ENCODE data around the gene ATXN2L. TPM values are rescaled to one million over a fixed set of nuclear protein-coding genes. Genes with fewer than 3 reads are reported as not detected.
"Not testable (repeated sequence)": the region's sequence is repeated elsewhere in the genome, so short reads cannot be mapped to it uniquely, and the experiment has no call there.

Gene ATXN2L
- polyA plus RNA-seq, 4 donors: 92.5 to 130 (median 105) TPM

DNA sequence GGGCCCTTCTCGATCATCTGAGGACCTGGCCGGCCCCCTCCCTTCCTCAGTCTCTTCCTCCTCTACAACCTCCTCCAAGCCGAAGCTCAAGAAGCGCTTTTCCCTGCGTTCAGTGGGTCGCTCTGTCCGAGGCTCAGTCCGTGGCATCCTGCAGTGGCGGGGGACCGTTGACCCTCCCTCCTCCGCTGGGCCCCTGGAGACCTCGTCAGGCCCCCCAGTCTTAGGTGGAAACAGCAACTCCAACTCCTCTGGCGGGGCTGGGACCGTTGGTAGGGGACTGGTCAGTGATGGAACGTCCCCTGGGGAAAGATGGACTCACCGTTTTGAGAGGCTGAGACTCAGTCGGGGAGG, 43.6 kb downstream of the ATXN2L start:
- DNase-seq (ENCODE audit: low read depth in 4 of 4, low spot score in 3 of 4): no peak

DNA sequence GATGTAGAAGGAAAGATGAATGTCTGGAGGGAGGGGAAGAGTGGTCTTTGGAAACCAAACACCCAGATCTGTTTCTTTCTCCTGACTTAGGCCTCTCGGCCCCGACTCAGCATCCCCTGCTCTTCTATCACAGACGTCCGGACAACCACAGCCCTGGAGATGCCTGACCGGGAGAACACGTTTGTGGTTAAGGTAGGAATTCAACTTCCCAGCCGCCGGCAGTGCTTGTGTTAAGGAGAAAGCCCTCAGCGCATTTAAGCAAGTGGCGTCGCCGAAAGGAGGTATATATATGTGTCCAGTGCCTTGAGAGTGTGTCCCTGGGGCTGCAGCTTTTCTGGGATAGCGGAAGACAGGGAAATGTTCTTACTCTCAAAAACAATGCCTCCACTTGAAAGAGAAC, 44.4 kb downstream of the ATXN2L start:
- DNase-seq (ENCODE audit: low read depth in 4 of 4, low spot score in 3 of 4): no peak

DNA sequence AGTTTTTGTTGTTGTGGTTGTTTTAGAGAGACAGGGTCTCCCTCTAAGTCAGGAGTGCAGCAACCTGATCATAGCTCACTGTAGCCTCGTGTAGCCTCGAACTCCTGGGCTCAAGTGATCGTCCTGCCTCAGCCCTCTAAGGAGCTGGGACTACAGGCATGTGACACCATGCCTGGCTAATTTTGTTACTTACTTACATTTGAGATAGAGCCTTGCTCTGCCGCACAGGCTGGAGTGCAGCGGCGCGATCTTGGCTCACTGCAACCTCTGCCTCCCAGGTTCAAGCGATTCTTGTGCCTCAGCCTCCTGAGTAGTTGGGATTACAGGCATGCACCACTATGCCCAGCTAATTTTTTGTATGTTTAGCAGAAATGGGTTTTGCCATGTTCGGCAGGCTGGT, 44.8 kb downstream of the ATXN2L start:
- DNase-seq (ENCODE audit: low read depth in 4 of 4, low spot score in 3 of 4): not testable (repeated sequence)

DNA sequence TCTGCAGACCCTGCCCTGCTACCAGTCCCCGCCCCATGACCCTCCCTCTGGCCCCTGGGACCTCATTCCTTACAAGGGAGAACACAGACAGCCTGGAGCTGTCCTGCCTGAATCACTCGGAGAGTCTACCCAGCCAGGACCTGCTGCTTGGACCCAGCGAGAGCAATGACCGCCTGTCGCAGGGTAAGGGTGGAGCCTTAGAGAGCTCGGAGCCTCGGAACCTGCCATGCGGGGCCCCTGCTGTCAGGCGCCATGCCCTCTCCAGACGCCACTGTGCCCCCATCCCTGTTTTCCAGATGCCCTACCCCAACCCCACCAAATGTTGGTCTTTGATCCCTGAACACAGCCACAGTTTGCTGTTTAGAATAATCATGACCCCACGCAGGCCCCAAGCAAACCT, 46.4 kb downstream of the ATXN2L start:
- DNase-seq (ENCODE audit: low read depth in 4 of 4, low spot score in 3 of 4): no peak

DNA sequence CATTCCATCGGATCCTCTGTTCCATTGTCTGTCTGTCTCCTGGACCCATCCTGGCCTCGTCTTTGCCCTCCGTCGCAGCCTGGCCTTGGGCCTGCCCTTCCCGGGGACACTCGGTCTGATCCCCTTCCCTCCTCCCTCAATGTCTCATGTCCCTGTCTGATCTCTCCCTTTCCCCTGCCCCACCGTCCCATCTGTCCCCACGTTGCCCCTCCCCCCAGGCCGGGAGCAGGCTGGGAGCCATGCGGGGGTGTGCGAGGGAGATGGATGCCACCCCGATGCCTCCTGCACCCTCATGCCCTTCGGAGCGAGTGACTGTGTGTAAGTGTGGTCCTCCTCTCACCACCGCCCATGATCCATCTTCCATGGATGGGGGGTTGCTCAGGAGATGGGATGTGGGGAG, 50.2 kb downstream of the ATXN2L start:
- DNase-seq (ENCODE audit: low read depth in 4 of 4, low spot score in 3 of 4): no peak

DNA sequence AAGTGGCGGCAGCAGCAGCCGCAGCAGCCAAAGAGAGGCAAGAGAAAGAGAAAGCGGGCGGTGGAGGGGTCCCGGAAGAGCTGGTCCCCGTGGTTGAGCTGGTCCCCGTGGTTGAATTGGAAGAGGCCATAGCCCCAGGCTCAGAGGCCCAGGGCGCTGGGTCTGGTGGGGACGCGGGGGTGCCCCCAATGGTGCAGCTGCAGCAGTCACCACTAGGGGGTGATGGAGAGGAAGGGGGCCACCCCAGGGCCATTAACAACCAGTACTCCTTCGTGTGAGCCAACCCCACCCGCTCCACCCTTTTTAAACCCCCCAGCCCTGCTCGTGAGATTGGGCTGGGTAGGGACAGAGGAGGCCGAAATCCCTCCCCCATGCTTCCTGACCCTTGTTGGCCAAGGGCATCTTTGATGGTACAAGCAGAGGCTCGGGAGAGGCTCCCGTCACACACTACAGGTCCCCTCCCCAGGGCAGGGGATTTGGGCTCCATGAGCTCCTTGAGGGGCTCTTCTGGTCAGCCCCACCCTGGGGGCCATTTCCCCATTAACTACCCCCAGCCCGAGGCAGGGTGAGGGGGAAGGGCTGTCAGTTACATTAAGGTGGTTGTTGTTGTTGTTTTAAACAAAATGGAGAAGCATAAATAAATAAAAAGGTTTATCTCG, 50.9 kb downstream of the ATXN2L start:
- DNase-seq (ENCODE audit: low read depth in 4 of 4, low spot score in 3 of 4): no peak

DNA sequence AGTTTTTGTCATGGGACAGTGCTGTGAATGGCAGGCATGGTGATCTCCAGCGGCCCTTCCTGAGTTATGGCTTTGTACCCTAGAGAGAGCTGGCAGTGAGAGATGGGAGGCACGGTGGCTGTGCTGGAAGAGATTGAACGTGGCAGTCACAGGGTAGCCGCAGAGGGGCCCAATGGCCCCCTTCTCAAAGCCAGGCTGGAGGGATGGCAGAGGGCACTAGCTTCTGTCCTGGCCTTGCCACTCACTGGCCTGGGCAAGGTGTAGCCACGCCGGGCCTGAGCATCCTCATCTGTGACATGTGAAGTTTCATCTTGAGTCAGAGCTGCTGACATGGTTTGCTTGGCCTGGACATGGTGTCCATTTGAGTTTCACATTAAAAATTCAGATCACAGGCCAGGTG, 51.6 kb downstream of the ATXN2L start:
- no peak for DNase-seq (ENCODE audit: low read depth in 4 of 4, low spot score in 3 of 4)

DNA sequence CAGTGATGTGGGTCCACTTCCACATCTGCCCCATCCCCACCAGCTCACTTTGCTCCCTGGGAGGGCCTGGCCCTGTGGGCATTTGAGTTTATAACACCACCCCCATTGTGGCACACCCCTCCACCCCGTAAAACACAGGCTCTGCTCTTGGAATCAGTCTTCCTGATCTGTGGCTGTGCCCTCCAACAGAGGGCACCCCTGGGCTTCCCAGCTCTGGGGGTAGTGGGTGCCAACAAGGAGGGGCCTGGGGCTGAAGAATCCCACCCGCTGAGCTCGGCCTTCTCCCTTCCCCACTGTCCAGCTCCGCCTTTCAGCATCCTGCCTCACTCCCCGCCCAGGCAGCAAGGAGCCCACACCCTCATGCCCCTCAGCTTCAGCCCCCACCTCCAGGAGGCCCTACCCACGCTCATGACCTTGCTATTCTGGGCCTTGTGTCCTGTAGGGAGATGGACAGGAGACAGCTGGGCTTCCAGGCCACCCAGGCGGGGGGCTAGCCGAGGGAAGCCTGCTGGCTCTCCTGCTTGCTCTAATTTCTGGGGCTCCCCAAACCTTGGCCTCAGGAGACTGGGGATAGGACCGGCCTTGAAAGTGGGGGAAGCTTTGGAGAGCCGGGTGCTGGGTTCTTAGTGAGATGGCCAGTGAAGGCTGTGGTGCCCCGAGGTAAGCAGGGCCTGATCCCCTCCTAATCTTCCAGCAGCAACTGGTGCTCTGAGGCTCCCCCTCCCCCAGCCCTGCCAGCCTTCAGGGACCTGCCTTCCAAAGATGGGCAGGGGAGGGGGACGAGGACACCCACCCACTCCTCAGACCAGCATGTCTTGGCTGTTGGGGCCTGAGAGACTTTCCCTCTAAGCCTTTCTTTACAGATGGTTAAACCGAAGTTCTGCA, 52.6 kb downstream of the ATXN2L start:
- DNase-seq (ENCODE audit: low read depth in 4 of 4, low spot score in 3 of 4): no peak

DNA sequence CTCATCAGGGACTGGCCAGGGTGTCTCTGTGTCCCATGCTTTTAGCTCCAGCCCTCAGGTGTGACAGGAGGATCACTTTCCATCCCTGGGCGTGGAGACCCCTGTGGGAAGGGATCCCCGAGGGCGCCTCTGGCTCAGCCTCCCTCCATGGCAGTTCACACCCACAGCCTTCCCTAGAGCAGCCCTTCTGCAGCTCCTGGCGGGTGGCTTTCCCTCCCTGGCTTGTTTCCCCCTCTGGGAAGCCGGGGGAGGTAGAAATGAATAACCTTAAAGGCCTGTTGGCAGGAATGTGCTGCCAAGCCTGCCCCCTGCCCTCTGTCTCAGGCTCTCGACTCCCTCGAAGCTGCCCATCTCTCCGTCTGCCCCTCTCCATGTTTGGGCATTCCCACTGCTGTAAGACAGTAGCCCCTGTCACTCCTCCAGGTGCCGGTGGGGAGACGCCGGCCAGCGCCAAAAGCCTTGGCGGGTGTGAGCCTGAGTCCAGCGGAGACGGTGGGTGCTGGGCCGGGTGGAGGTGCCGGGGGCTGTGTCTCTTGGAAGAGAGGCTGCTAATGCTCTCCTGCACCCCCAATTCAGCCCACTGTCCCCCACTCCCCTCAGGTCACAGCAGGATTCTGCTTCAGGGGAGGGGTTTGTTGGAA, 53.3 kb downstream of the ATXN2L start:
- DNase-seq (ENCODE audit: low read depth in 4 of 4, low spot score in 3 of 4): no peak

DNA sequence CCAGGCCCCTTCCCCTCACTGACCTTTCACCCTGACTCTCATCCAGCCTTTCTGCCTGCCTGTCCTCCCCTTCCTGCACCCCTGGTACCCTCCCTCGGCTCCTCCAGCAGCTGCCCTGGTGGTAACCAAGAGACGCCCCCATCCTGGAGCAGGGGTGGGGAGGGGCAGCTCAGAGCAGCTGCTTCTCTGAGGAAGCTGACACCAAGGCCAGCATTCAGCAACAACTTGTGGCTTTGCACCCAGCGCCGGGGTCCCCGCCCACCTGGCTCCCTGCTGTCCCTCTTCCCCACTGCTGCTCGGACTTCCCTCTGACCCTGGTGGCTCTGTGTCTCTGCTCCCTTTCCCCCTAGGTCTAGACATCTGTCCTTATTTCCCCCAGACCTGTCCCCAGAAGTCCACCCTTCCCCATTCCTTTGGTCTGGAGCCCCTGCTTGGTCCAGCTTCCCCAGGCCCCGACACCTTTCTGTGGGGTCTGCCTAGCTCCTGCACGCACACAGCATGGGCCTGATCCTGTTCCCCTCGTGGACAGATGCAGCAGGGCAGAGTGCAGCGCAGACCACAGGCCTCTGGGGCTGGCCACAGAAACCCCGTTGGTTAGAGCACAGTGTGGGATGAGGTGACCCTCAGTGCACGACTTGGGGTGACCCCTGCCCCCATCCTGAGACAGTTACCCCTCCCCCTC, 54.3 kb downstream of the ATXN2L start:
- no peak for DNase-seq (ENCODE audit: low read depth in 4 of 4, low spot score in 3 of 4)

DNA sequence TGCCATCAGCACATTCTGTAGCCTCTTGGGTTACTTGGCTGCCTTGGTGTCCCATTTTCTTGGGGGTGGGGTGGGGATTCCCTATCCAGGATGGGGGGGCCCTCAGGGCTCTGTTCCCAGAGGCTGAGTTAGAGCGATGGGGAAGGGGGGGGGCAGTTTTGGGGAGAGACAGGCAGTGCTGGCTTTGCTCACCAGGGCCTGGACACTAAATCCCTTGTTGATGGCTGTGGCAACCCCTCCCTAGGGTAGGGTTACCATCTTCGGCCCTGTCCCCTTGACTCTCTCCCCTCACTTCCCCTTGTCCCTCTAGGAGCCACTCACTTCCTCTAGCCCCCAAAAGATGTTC, 54.8 kb downstream of the ATXN2L start:
- DNase-seq (ENCODE audit: low read depth in 4 of 4, low spot score in 3 of 4): no peak

DNA sequence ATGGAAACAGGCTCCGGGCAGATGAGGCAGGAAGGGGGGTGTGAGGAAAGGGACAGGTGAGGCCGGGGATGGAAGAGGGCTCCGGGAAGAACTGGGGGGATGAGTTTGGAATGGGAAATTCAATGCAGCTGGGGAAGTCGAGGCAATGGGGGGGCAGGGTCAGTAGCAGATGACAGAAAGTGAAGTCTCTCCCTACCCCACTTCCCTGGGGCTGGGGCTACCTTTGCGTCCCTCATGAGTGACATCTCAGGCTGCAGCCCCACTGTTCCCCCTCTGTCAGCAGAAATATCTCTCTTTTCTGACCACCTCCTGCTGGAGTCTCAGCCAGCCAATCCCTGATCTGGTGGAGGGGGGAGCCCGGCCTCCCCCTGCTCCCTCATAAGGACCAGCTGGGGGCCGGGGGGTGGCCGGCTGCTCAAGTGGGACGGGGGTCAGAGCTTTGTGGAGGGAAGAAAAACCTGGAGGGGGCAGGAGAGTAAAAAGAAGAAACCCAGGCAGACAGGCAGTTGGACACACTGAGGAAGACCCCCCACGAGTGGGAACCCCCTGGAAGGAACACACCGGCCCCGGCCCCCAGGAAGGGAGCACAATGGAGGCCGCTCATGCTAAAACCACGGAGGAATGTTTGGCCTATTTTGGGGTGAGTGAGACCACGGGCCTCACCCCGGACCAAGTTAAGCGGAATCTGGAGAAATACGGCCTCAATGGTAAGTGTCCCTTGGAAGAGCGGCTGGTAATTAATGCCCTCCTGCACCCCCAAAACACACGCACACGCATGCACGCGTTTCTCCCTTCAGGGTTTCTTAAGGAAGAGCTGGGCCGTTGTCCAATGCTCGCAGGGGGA, 55.5 kb downstream of the ATXN2L start, which contains the start of gene ATP2A1:
Gene ATP2A1, plus strand, starts transcription at position 406 of the 844 bp plus-strand sequence. Its CDS starts 184 bp downstream, at position 590.
- no peak for DNase-seq (ENCODE audit: low read depth in 4 of 4, low spot score in 3 of 4)

DNA sequence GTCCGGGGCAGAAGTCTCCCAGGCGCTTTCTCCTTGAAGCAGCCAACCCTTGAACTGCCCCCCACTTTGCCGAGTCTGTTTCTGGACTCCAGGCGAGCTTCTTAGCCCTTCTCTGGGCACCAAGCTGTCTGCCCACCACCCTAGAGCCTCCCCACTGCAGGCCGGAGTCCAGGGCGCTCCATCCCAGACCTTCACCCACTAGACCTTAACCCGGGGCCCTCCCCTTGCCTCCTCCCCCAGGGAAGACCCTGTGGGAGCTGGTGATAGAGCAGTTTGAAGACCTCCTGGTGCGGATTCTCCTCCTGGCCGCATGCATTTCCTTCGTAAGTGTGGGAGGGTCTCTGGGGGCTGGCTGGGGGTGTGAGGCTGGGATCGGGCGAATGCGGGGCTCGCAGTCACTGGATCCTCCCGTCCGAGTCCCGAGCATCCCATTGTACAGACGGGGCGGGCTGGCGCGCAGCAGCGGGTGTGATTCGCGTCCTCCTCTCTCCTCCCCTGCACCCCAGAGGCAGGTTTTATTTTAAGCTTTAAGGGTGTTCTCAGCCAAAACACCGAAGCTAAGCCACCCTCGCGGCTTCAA, 56.6 kb downstream of the ATXN2L start:
- no peak for DNase-seq (ENCODE audit: low read depth in 4 of 4, low spot score in 3 of 4)

DNA sequence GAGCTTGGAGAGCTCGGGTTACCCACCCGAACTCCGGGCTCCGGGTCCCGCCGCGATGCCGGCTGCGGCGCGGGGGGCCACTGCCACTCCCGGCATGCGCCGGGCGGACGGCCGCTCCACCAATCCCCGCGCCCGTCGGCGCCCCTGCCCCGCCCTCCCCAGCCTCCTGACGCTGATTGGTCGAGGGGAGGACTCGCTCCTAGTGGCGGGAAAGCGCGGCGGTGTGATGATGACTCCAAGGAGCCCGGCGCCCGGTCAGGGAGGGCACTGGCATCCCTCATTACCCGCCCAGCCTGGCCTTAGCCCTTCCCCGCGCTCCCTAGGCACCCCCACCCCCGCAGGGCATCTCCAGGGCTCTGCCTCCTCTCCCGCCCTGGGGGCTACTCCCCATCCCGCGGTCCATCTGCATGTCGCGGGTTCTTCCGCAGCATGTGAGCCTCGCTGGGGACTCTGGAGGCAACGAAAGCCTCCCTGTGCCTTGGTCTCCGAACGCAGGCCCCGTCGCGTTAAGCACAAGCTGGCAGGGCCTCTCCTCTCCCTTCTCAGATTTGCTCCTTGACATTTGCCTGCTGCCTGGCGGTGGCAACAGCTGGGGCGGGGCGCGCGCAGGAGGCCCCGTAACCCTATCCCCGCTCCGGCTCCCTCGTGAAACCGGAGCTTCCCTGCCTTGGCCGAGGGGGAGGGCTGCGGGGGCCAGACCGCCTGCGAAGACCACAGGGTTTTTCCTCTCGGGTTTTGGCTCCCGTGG, 57.2 kb downstream of the ATXN2L start:
- peak; percentile 67 to 75 (median 74) for DNase-seq (ENCODE audit: low read depth in 4 of 4, low spot score in 3 of 4)

DNA sequence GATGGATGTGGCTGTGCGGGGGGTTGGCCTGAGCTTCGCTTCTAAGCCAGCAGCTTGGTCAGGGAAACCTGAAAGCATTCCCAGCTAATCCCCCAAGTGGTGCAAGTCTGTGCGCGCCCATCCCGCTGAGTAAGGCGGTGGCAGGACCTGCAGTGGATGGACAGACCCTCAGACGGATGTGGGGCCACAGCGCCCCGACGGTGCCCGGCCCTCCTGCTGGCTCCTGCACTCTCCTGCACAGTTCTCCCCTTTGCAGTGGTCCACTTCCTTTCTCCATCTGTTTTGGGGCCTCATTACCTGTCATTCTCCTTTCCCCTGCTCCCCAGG, 57.8 kb downstream of the ATXN2L start:
- DNase-seq (ENCODE audit: low read depth in 4 of 4, low spot score in 3 of 4): no peak

DNA sequence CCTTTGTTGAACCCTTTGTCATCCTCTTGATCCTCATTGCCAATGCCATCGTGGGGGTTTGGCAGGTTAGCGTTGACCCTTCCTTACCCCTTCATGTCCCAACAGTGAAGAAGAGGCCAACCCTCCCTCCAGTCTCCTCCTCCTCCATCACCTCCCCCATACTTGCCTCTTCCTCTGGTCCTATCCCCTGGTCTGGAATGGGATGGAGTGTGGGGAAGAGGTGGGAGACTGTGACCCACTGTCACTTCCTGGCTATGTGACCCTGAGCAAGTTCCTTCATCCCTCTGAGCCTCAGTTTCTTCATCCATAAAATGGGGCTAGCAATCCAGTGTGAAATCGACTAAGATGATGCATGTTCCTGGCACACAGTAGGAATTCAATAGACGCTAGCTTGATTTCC, 58.2 kb downstream of the ATXN2L start:
- DNase-seq (ENCODE audit: low read depth in 4 of 4, low spot score in 3 of 4): no peak

DNA sequence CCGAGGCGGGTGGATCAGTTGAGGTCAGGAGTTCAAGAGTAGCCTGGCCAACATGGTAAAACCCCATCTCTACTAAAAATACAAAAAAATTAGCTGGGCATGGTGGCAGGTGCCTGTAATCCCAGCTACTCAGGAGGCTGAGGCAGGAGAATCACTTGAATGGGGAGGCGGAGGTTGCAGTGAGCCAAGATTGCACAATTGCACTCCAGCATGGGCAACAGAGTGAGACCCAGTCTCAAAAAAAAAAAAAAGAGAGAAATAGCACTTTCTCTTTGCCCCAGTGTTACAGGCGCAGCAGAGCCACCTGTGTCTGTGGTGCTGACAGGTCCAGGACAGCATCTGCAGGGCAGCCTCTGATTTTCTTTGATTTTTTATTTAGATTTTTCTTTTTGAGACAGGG, 58.8 kb downstream of the ATXN2L start:
- not testable (repeated sequence) for DNase-seq (ENCODE audit: low read depth in 4 of 4, low spot score in 3 of 4)

DNA sequence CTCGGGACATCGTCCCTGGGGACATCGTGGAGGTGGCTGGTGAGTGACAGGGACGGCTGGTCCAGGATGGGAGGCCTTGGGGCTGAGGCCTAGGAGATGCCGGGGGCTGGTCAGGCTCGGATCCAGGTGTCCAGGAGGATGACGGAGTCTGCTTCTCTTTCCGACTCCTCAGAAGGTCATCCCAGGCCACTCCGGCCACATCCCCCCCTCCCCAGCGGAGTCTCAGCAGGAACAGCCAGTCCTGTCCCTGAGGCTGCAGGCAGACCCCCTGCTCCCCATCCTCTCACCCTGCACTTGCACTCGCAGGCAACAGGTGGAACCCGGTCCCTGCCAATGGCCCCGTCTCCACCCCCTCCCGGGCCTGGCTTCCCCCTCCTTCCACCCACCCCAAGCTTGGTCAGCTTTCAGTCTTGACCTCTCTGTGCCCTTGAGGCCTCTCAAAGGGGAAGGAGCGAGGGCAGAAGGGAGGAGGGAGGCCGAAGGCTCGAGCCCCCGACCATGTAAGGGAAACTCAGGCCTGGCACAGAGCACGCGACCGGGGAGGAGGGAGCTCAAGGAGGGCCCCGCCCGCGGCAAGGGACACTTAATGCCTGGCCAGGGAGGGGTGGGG, 59.9 kb downstream of the ATXN2L start:
- DNase-seq (ENCODE audit: low read depth in 4 of 4, low spot score in 3 of 4): no peak

Measured in right renal pelvis (tissue), 4 donors.